AG04449 (cell line): Measurements from ENCODE around the gene BHLHA15.

ENCODE experiments used
- CTCF ChIA-PET: fragments of 350-600 bp; formaldehyde crosslinking; extraction: SDS; loops from one replicate; lab custom pipeline; 2021; ENCODE audit warnings: antibody characterized with exemption; lab: Yijun Ruan, JAX
- POLR2A ChIA-PET: fragments of 400-600, 350-600 bp; formaldehyde crosslinking; extraction: SDS; loops from one replicate; lab custom pipeline; 2020; ENCODE audit warnings: antibody characterized with exemption, inconsistent platforms; lab: Yijun Ruan, JAX
- DNase-seq: peaks from one replicate; pipeline ENCODE4 v3.0.0-alpha.2; 2010; ENCODE audit warnings: low read depth, low spot score
- H3K4me3 ChIP-seq: 2 replicates; pipeline ENCODE4 v1.5.1; 2011; ENCODE audit warnings: low read depth, mild to moderate bottlenecking, control low read depth, low read length
- TF ChIP-seq, protein P1 (sequence below): IDR thresholded peaks from one replicate; pipeline ENCODE4 v1.5.1; 2011; ENCODE audit warnings: mild to moderate bottlenecking, moderate library complexity, low read length, control low read depth, inconsistent platforms; ENCODE audit not compliant: insufficient read depth; ENCODE audit errors: missing control alignments

BHLHA15 gene

DNA sequence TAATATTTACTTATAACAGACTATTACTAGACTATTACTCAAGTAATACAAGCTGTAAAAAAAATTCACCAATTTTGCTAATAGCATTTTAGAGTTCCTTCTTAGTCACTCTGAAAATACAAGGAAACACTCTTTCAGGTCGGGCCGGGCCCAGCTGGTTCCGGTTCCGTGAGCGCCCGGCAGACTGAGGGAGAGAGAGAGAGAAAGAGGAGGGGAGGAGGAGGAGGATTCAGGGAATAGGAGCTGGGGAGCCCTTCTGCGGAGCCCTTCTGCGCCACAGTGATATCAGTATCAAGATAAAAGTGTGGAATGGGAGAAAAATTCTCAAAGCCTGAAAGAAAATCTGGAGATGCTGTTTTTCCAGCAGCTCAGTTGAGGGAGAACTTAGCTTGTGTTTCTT is 30.5 kb upstream of the BHLHA15 start:
- H3K4me3 ChIP-seq: no peak overlapping the region
- ChIA-PET POLR2A (no interaction called here), CTCF (interaction anchor here (2.9 to 8.8 kb wide), 2 partner anchors 14 to 159 kb away, joined by 9 to 103 read pairs; no protein-coding TSS in a partner anchor)
- DNase-seq: no peak
- TF ChIP-seq, protein P1, sequence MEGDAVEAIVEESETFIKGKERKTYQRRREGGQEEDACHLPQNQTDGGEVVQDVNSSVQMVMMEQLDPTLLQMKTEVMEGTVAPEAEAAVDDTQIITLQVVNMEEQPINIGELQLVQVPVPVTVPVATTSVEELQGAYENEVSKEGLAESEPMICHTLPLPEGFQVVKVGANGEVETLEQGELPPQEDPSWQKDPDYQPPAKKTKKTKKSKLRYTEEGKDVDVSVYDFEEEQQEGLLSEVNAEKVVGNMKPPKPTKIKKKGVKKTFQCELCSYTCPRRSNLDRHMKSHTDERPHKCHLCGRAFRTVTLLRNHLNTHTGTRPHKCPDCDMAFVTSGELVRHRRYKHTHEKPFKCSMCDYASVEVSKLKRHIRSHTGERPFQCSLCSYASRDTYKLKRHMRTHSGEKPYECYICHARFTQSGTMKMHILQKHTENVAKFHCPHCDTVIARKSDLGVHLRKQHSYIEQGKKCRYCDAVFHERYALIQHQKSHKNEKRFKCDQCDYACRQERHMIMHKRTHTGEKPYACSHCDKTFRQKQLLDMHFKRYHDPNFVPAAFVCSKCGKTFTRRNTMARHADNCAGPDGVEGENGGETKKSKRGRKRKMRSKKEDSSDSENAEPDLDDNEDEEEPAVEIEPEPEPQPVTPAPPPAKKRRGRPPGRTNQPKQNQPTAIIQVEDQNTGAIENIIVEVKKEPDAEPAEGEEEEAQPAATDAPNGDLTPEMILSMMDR: no peak

DNA sequence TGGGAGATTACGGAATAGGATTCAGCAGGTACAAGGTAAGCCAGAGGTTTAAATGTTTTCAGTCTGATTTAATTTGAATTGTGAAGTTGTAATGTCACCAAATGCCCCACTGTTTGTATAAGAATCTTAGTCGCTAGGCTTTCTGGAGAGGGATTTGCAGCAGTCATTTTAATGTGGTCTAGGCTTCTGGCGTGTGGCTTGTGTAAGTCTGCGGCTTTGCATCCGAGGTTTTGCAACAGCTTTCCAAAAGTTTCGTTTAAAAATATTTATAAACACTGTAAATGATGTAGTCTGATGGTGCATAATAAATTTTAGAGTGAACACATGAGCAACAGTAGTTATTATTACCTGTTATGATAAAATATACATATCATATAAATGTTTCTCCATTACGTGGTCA is 26.1 kb upstream of the BHLHA15 start:
- TF ChIP-seq, protein P1: no peak
- CTCF ChIA-PET: interaction anchor here (1.4 to 2.3 kb wide), 3 partner anchors 16 to 164 kb away, joined by 3 to 14 read pairs (median 4); no protein-coding TSS in a partner anchor
- POLR2A ChIA-PET: no interaction called here
- no peak for DNase-seq
- H3K4me3 ChIP-seq: no peak overlapping the region

DNA sequence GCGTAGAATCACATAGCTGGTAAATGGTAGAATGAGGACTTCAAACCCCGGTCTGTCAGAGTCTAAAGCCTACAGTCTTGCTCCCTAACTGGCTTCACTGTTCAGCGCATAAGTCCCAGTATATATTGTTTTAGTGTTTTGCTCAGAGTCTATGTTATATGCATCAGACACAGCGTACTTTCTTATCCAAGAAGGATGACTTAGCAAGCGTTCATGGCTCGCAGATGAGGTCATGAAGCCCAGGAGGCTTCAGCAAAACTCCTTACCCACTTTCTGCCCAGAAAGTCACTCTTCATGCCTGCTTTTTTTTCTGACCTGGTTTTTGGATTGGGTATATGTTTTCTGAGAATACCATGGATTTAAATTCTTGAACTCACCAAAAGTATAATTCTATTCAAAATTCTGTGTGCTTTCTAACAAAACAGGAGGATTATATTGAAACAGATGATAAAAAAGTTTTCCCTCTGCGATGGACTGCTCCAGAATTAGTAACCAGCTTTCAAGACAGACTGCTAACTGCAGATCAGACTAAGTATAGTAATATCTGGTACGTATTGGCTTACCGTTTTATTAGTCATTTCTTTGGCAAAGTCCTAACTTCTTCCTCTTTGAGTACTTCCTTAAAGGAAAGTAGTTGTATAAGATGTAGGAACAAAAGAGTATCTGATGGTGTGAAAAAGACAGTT is 24.6 kb upstream of the BHLHA15 start:
- H3K4me3 ChIP-seq: no peak overlapping the region
- POLR2A ChIA-PET: no interaction called here
- CTCF ChIA-PET: interaction anchor here (1.5 to 3.3 kb wide), 3 partner anchors 19 to 165 kb away, joined by 3 to 21 read pairs (median 5); no protein-coding TSS in a partner anchor

DNA sequence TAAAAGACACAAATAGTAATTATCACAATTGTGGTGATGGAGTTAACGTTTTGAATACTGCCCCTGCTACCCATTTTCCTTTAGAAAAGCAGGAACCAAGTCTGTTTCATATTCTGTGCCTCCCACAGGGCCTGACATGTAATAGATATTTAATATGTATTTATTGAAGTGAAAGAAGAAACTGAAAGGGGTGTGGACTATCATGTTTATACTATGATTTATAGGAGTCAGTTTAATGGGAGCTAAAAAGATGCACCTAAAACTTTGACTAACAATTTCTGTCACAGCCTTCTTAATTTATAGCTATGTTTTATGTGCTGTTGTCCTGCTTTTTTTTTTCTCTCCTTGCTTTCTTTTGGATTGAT is 24.1 kb upstream of the BHLHA15 start:
- TF ChIP-seq, protein P1: no peak
- no peak overlapping the region for H3K4me3 ChIP-seq
- POLR2A ChIA-PET: no interaction called here
- CTCF ChIA-PET: interaction anchor here (1.8 to 3.3 kb wide), 2 partner anchors 19 to 166 kb away, joined by 5 to 21 read pairs; no protein-coding TSS in a partner anchor
- DNase-seq: no peak

More for the DNA sequence above, 24.6 kb upstream of the BHLHA15 start:
- TF ChIP-seq, protein P1: no peak
- DNase-seq: no peak

DNA sequence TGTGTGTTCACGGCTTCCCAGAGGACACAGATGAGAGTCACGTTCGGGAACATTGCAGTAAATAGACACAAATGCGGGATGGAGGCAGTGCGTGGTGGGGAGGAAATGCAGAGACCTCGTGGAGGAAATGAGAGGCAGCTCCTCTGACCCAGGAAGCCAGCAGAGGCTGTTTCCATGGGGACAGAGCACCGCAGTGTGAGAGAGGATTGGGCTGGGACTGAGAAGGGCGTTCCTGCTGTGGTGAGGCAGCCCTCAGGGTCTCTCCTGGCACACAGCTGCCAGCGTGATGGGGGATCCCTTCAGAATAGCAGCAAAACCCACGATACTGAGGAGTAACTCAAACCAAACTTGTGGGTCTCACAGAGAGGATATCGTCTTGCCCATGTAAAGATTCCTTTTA is 21.7 kb upstream of the BHLHA15 start:
- no peak overlapping the region for H3K4me3 ChIP-seq
- no peak for DNase-seq
- ChIA-PET CTCF (interaction anchor here (3.3 kb wide), 1 partner anchor 22 kb away, joined by 21 read pairs; no protein-coding TSS in a partner anchor), POLR2A (no interaction called here)
- TF ChIP-seq, protein P1: no peak

DNA sequence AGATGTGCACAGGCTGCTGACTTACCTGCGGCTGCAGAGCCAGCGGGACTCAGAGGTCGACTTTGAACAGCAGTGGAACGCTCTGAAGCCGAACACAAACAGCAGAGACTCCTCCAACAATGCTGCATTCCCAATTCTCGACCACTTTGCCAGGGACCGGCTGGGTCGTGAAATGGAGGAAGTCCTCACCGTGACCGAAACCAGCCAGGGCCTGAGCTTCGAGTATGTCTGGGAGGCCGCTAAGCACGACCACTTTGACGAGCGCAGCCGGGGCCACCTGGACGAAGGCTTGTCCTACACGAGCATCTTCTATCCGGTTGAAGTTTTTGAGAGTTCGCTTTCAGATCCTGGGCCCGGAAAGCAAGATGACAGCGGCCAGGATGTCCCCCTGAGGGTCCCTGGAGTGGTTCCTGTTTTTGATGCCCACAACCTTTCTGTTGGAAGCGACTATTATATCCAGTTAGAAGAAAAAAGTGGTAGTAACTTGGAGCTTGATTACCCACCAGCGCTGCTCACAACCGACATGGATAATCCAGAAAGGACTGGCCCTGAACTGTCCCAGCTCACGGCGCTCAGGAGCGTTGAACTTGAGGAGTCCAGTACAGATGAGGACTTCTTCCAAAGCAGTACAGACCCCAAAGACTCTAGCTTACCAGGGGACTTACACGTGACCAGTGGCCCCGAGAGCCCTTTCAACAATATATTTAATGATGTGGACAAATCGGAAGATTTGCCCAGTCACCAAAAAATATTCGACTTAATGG is 19.4 kb upstream of the BHLHA15 start:
- ChIA-PET POLR2A (no interaction called here), CTCF (interaction anchor here (1.0 kb wide), 1 partner anchor 30 kb away, joined by 4 read pairs; no protein-coding TSS in a partner anchor)
- H3K4me3 ChIP-seq: no peak overlapping the region
- TF ChIP-seq, protein P1: no peak
- DNase-seq: no peak
